GM21619 (cell line): ENCODE results near the gene DIP2B.

Experiments
- ATAC-seq: cut with Tn5 transposase; IDR thresholded peaks from one replicate; pipeline ENCODE4 v1.9.1; 2021; ENCODE audit not compliant: unreplicated experiment

Gene DIP2B

GRCh38 chr12:50574601-50575348, 70.0 kb downstream of the DIP2B start:
- no peak for ATAC-seq

- no peak for ATAC-seq
Observed at GRCh38 chr12:50579757-50580267, 75.0 kb downstream of the DIP2B start.

- ATAC-seq, result no peak
Observed at GRCh38 chr12:50580436-50580835, 75.7 kb downstream of the DIP2B start.

- ATAC-seq, result no peak
Observed at GRCh38 chr12:50581226-50582184, 76.7 kb downstream of the DIP2B start.

- no peak for ATAC-seq
Observed at GRCh38 chr12:50584135-50584534, 79.3 kb downstream of the DIP2B start.

GRCh38 chr12:50589650-50590435, 85.1 kb downstream of the DIP2B start:
- no peak for ATAC-seq

- no peak for ATAC-seq
Observed at GRCh38 chr12:50590869-50591268, 86.1 kb downstream of the DIP2B start.

- ATAC-seq, result no peak
Observed at GRCh38 chr12:50595667-50596066, 90.9 kb downstream of the DIP2B start.

GRCh38 chr12:50597200-50598195, 92.7 kb downstream of the DIP2B start:
- peak; percentile 90 for ATAC-seq

GRCh38 chr12:50598321-50598862, 93.6 kb downstream of the DIP2B start:
- no peak for ATAC-seq

- ATAC-seq, result no peak
Observed at GRCh38 chr12:50599366-50600095, 94.7 kb downstream of the DIP2B start.

GRCh38 chr12:50600364-50600763, 95.6 kb downstream of the DIP2B start:
- no peak for ATAC-seq

GRCh38 chr12:50603817-50604639, 99.2 kb downstream of the DIP2B start:
- ATAC-seq, result no peak

GRCh38 chr12:50604640-50604920, 99.8 kb downstream of the DIP2B start:
- ATAC-seq, result no peak

GRCh38 chr12:50606675-50607375, 102.0 kb downstream of the DIP2B start:
- ATAC-seq, result no peak

- ATAC-seq, result no peak
Observed at GRCh38 chr12:50609292-50609874, 104.6 kb downstream of the DIP2B start.

- no peak for ATAC-seq
Observed at GRCh38 chr12:50610171-50610570, 105.4 kb downstream of the DIP2B start.
